ENCODE results near the gene TSPAN1. TPM values are rescaled to one million over a fixed set of nuclear protein-coding genes. Genes with fewer than 3 reads are reported as not detected.
A peak's percentile ranks its signal among the peaks of the same experiment; 100 is the strongest.

TSPAN1 gene
- total RNA-seq, 1 experiment from 2014 or later, result not detected

DNA sequence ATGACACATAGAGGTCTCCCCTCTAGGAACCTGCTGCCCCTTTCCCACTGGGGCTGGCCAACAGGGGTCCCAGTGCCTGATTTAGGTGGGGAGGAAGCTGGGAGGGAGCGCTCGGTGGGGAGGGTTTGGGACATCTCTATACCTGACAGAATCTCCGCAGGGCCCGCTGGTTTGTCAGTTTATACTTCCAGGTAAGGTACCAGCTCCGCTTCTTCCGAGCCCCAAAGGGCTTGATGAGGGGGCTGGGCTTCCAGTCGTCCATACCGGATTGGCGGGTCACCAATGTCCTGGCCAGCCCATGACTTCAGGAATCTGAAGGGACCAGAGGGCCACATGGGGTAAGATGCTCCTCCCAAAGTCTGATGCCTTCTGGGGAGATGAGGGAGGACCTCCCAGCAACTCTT, 22.7 kb downstream of the TSPAN1 start:
- H3K4me1 ChIP-seq (ENCODE audit: insufficient read depth, low read length, poor library complexity, severe bottlenecking), result peaks cover 8% of the 10 kb centered on the region
- CTCF ChIA-PET, result interaction anchor here (1.6 kb wide), 1 partner anchor 26 kb away, joined by 4 read pairs; no protein-coding TSS in a partner anchor
- peaks cover 16% of the 10 kb centered on the region for H3K36me3 ChIP-seq (ENCODE audit: insufficient read depth, low read length, poor library complexity, severe bottlenecking)
- no peak for TF ChIP-seq EZH2 (IDR thresholded peaks at IDR 0.05; ENCODE audit: borderline replicate concordance, low read depth, low read length, poor library complexity, severe bottlenecking)
- TF ChIP-seq, protein P1, sequence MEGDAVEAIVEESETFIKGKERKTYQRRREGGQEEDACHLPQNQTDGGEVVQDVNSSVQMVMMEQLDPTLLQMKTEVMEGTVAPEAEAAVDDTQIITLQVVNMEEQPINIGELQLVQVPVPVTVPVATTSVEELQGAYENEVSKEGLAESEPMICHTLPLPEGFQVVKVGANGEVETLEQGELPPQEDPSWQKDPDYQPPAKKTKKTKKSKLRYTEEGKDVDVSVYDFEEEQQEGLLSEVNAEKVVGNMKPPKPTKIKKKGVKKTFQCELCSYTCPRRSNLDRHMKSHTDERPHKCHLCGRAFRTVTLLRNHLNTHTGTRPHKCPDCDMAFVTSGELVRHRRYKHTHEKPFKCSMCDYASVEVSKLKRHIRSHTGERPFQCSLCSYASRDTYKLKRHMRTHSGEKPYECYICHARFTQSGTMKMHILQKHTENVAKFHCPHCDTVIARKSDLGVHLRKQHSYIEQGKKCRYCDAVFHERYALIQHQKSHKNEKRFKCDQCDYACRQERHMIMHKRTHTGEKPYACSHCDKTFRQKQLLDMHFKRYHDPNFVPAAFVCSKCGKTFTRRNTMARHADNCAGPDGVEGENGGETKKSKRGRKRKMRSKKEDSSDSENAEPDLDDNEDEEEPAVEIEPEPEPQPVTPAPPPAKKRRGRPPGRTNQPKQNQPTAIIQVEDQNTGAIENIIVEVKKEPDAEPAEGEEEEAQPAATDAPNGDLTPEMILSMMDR (conservative IDR thresholded peaks at IDR 0.05; ENCODE audit: low read depth, low read length), result no peak
- no peaks in the 10 kb centered on the region for H3K27me3 ChIP-seq (replicated peaks; ENCODE audit: insufficient read depth, low read depth, low read length, poor library complexity)
- H3K4me3 ChIP-seq (ENCODE audit: low read depth, low read length, poor library complexity, severe bottlenecking), result peak overlapping the region; percentile 78
- peak overlapping the region; percentile 84 for H3K27ac ChIP-seq (ENCODE audit: low read depth, low read length, poor library complexity, severe bottlenecking)
- POLR2A ChIA-PET (ENCODE audit: low non-redundant PET), result no interaction called here
- H3K9me3 ChIP-seq (ENCODE audit: low read depth, low read length, poor library complexity, severe bottlenecking), result no peaks in the 10 kb centered on the region
- no TSS peak for BruUV-seq (replicated peaks)
- intact Hi-C loops (cut with micrococcal nuclease; ENCODE audit: unreplicated experiment), result no loop called here
- DNase-seq (ENCODE audit: low spot score), result no peak

DNA sequence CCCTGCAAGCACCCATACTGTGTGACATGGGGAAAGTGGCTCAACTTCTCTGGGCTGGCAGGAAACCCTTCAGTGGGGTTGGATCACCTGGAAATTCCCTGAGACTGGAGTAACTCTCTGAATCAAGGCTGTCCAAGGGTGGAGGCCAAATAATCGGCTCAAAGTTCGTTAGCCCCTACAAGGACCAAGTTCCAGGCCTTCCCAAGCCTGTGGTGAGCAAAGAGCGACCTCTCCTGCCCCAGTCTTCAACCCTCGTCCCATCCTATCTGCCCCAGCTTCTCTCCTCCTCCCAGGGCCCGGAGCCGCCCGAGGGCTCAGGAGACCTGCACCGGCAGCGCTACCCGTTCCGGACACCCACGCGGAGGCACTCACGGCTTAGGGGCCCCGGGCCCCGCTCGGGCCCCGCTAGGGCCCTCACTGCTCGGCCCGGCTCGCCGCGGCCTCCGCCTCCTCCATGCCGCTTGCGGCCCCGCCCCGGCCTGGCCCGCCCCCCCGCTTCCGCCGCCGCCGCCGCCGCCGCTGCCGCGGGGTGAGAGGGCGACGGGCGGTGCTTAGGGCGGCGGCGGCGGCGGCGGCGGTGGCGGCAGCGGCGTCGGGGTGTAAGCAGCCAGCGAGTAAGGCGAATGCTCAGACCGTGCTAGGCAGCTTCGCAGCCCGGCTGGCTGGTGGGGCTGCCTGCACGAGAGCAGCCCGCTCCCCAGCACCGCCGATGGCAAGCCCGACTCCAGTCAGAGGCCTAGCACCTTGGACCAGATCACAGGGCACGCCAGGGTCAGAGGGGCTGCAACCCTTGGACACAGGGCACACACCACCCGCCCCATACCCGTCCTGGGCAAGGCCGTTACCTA, 23.3 kb downstream of the TSPAN1 start, which contains the start of gene POMGNT1:
TSS of gene POMGNT1 (minus strand) at position 471 of the 848 bp plus-strand sequence. CDS start 613 bp downstream, outside the sequence.
- Histone ChIP-seq H3K36me3 (ENCODE audit: insufficient read depth, low read length, poor library complexity, severe bottlenecking) (peaks cover 12% of the 10 kb centered on the region), H3K9me3 (ENCODE audit: low read depth, low read length, poor library complexity, severe bottlenecking) (no peaks in the 10 kb centered on the region), H3K27me3 (replicated peaks; ENCODE audit: insufficient read depth, low read depth, low read length, poor library complexity) (no peaks in the 10 kb centered on the region), H3K4me3 (ENCODE audit: low read depth, low read length, poor library complexity, severe bottlenecking) (peak within 1 kb of the TSS; percentile 78), H3K27ac (ENCODE audit: low read depth, low read length, poor library complexity, severe bottlenecking) (peak within 1 kb of the TSS; percentile 84), H3K4me1 (ENCODE audit: insufficient read depth, low read length, poor library complexity, severe bottlenecking) (peaks cover 8% of the 10 kb centered on the region)
- intact Hi-C loops (cut with micrococcal nuclease; ENCODE audit: unreplicated experiment), result no loop called here
- no peak for TF ChIP-seq EZH2 (IDR thresholded peaks at IDR 0.05; ENCODE audit: borderline replicate concordance, low read depth, low read length, poor library complexity, severe bottlenecking)
- TF ChIP-seq, protein P1 (conservative IDR thresholded peaks at IDR 0.05; ENCODE audit: low read depth, low read length), result 0 out of 2 replicates have a peak, but pooled peaks have one; percentile 17
- peak; percentile 81 for DNase-seq (ENCODE audit: low spot score)
- ChIA-PET POLR2A (ENCODE audit: low non-redundant PET) (no interaction called here), CTCF (interaction anchor here (1.6 kb wide), 1 partner anchor 25 kb away, joined by 4 read pairs; no protein-coding TSS in a partner anchor)
- BruUV-seq (replicated peaks), result TSS peak; percentile 47

DNA sequence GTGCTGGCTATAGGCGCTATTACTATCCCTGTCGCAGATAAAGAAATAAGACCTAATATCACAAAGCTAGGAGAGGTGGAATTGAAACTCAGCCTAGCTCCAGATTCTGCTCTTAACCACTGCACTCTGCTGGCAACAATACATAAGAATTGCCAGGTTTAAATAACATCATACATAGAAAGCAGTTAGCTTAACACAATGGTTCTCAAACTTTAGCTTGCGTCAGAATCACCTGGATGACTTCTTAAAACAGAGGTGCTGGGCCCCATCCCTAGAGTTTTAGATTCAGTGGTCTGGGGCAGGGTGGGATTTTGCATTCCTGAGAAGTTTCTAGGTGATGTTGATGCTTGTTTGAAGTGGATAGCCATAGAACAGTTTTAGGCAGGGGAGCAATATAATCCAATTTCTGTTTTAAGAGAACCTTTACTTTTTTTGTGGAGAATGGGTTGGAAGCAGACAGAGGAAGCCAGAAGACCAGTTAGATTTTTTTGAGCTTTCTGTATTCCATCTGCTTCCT, 24.4 kb downstream of the TSPAN1 start:
- Histone ChIP-seq H3K4me1 (ENCODE audit: insufficient read depth, low read length, poor library complexity, severe bottlenecking) (peaks cover 14% of the 10 kb centered on the region), H3K27ac (ENCODE audit: low read depth, low read length, poor library complexity, severe bottlenecking) (no peak overlapping the region), H3K27me3 (replicated peaks; ENCODE audit: insufficient read depth, low read depth, low read length, poor library complexity) (no peaks in the 10 kb centered on the region), H3K36me3 (ENCODE audit: insufficient read depth, low read length, poor library complexity, severe bottlenecking) (peaks cover 12% of the 10 kb centered on the region), H3K4me3 (ENCODE audit: low read depth, low read length, poor library complexity, severe bottlenecking) (peak overlapping the region; percentile 78), H3K9me3 (ENCODE audit: low read depth, low read length, poor library complexity, severe bottlenecking) (no peaks in the 10 kb centered on the region)
- intact Hi-C loops (cut with micrococcal nuclease; ENCODE audit: unreplicated experiment), result no loop called here
- ChIA-PET CTCF (interaction anchor here (0.5 to 1.6 kb wide), 2 partner anchors 24 to 45 kb away, joined by 4 to 6 read pairs; no protein-coding TSS in a partner anchor), POLR2A (ENCODE audit: low non-redundant PET) (no interaction called here)
- DNase-seq (ENCODE audit: low spot score), result no peak
- BruUV-seq (replicated peaks), result no TSS peak
- TF ChIP-seq, protein P1 (conservative IDR thresholded peaks at IDR 0.05; ENCODE audit: low read depth, low read length), result no peak
- no peak for TF ChIP-seq EZH2 (IDR thresholded peaks at IDR 0.05; ENCODE audit: borderline replicate concordance, low read depth, low read length, poor library complexity, severe bottlenecking)
